ENCODE results near the gene CALM3. TPM values are rescaled to one million over a fixed set of nuclear protein-coding genes. Genes with fewer than 3 reads are reported as not detected.
A peak's percentile ranks its signal among the peaks of the same experiment; 100 is the strongest.

The CALM3 gene
- total and polyA plus RNA-seq, 2 donors from 2014 or later, result 217 to 350 TPM

GRCh38 chr19:46633130-46633529 is 32.0 kb downstream of the CALM3 start:
- intact Hi-C loops (cut with DNase I), result no loop called here
- H3K4me1 ChIP-seq (ENCODE audit: control insufficient read depth in 2 of 3, insufficient read depth in 2 of 3, low read depth in 1 of 3, low read length in 3 of 3), result peaks cover 0 to 12% (median 5%) of the 10 kb centered on the region in 3 donors
- H3K27ac ChIP-seq (ENCODE audit: low read depth in 2 of 2, low read length in 2 of 2), result no peak overlapping the region
- H3K9me3 ChIP-seq (ENCODE audit: control insufficient read depth in 2 of 3, insufficient read depth in 1 of 3, low read length in 3 of 3), result no peaks in the 10 kb centered on the region
- DNase-seq (no peak), FAIRE-seq (no peak)
- no peak overlapping the region for H3K4me3 ChIP-seq (ENCODE audit: low read length in 3 of 3)
- H3K9ac ChIP-seq (ENCODE audit: low read length in 3 of 3), result no peak overlapping the region
- no peaks in the 10 kb centered on the region for H3K36me3 ChIP-seq (ENCODE audit: control insufficient read depth in 2 of 3, insufficient read depth in 3 of 3, low read length in 3 of 3)
- peaks cover 11% of the 10 kb centered on the region for H3K27me3 ChIP-seq (ENCODE audit: control insufficient read depth, insufficient read depth, low read length)
- no peak for TF ChIP-seq CTCF (IDR thresholded peaks at IDR 0.05; ENCODE audit: borderline replicate concordance, extremely low read depth, insufficient read depth)

- intact Hi-C loops (cut with DNase I), result no loop called here
- no peak for TF ChIP-seq CTCF (IDR thresholded peaks at IDR 0.05; ENCODE audit: borderline replicate concordance, extremely low read depth, insufficient read depth)
- H3K4me1 ChIP-seq (ENCODE audit: control insufficient read depth in 2 of 3, insufficient read depth in 2 of 3, low read depth in 1 of 3, low read length in 3 of 3), result peaks cover 0 to 20% (median 5%) of the 10 kb centered on the region in 3 donors
- DNase-seq, result peak; percentile 74 to 96 (median 88)
- no peak for FAIRE-seq
- peaks cover 11% of the 10 kb centered on the region for H3K27me3 ChIP-seq (ENCODE audit: control insufficient read depth, insufficient read depth, low read length)
- H3K4me3 ChIP-seq (ENCODE audit: low read length in 3 of 3), result peak overlapping the region; percentile 25 to 39 (median 30)
- H3K27ac ChIP-seq (ENCODE audit: low read depth in 2 of 2, low read length in 2 of 2), result no peak overlapping the region
- no peaks in the 10 kb centered on the region for H3K36me3 ChIP-seq (ENCODE audit: control insufficient read depth in 2 of 3, insufficient read depth in 3 of 3, low read length in 3 of 3)
- H3K9me3 ChIP-seq (ENCODE audit: control insufficient read depth in 2 of 3, insufficient read depth in 1 of 3, low read length in 3 of 3), result no peaks in the 10 kb centered on the region
- no peak overlapping the region for H3K9ac ChIP-seq (ENCODE audit: low read length in 3 of 3)
Measured at GRCh38 chr19:46634045-46634655, 33.0 kb downstream of the CALM3 start.

GRCh38 chr19:46634656-46635218 is 33.6 kb downstream of the CALM3 start:
- Histone ChIP-seq H3K36me3 (ENCODE audit: control insufficient read depth in 2 of 3, insufficient read depth in 3 of 3, low read length in 3 of 3) (no peaks in the 10 kb centered on the region), H3K4me3 (ENCODE audit: low read length in 3 of 3) (no peak overlapping the region), H3K4me1 (ENCODE audit: control insufficient read depth in 2 of 3, insufficient read depth in 2 of 3, low read depth in 1 of 3, low read length in 3 of 3) (peaks cover 0 to 22% (median 5%) of the 10 kb centered on the region in 3 donors), H3K27me3 (ENCODE audit: control insufficient read depth, insufficient read depth, low read length) (peaks cover 11% of the 10 kb centered on the region), H3K9me3 (ENCODE audit: control insufficient read depth in 2 of 3, insufficient read depth in 1 of 3, low read length in 3 of 3) (no peaks in the 10 kb centered on the region), H3K9ac (ENCODE audit: low read length in 3 of 3) (no peak overlapping the region), H3K27ac (ENCODE audit: low read depth in 2 of 2, low read length in 2 of 2) (no peak overlapping the region)
- intact Hi-C loops (cut with DNase I), result no loop called here
- DNase-seq (peak in 1 of 5 donors; percentile 79), FAIRE-seq (no peak)
- TF ChIP-seq CTCF (IDR thresholded peaks at IDR 0.05; ENCODE audit: borderline replicate concordance, extremely low read depth, insufficient read depth), result no peak

All from kidney (tissue), 14 donors.